ENCODE measurements around the gene IGF2BP1.

IGF2BP1 gene

GRCh38 chr17:48997103-48997826 is at the start of gene IGF2BP1:
Gene IGF2BP1, plus strand, starts transcription at chr17:48997385. Its CDS starts 361 bp downstream, at chr17:48997746.
- peak within 1 kb of the TSS; percentile 86 for H3K4me3 ChIP-seq (ENCODE audit: low read depth, low read length)
- TF ChIP-seq, protein P1, sequence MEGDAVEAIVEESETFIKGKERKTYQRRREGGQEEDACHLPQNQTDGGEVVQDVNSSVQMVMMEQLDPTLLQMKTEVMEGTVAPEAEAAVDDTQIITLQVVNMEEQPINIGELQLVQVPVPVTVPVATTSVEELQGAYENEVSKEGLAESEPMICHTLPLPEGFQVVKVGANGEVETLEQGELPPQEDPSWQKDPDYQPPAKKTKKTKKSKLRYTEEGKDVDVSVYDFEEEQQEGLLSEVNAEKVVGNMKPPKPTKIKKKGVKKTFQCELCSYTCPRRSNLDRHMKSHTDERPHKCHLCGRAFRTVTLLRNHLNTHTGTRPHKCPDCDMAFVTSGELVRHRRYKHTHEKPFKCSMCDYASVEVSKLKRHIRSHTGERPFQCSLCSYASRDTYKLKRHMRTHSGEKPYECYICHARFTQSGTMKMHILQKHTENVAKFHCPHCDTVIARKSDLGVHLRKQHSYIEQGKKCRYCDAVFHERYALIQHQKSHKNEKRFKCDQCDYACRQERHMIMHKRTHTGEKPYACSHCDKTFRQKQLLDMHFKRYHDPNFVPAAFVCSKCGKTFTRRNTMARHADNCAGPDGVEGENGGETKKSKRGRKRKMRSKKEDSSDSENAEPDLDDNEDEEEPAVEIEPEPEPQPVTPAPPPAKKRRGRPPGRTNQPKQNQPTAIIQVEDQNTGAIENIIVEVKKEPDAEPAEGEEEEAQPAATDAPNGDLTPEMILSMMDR (IDR thresholded peaks at IDR 0.05; ENCODE audit: low read depth, low read length) = no peak

GRCh38 chr17:48951572-48951971 is 45.6 kb upstream of the IGF2BP1 start:
- TF ChIP-seq, protein P1 (IDR thresholded peaks at IDR 0.05; ENCODE audit: low read depth, low read length) = no peak

DNA sequence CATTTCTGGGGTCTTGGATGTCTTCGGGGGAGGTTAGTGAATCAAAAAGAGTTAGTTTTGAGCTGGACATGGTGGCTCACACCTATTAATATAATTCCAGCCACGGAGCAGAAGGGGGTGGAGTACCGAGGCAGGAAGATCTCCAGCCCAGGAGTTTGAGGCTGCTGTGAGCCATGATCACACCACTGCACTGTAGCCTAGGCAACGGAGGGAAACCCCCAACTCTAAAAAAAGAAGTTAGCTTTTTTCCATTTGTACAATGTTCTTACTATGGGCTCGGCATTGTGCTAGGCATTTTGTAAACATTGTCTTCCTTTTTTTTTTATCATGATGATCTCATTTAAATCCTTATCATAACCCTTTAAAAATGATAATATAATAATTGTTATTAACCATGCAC is 44.3 kb upstream of the IGF2BP1 start:
- TF ChIP-seq, protein P1 (IDR thresholded peaks at IDR 0.05; ENCODE audit: low read depth, low read length) = no peak

More at GRCh38 chr17:48951572-48951971, 45.6 kb upstream of the IGF2BP1 start:
- H3K4me3 ChIP-seq (ENCODE audit: low read depth, low read length) = no peak overlapping the region

DNA sequence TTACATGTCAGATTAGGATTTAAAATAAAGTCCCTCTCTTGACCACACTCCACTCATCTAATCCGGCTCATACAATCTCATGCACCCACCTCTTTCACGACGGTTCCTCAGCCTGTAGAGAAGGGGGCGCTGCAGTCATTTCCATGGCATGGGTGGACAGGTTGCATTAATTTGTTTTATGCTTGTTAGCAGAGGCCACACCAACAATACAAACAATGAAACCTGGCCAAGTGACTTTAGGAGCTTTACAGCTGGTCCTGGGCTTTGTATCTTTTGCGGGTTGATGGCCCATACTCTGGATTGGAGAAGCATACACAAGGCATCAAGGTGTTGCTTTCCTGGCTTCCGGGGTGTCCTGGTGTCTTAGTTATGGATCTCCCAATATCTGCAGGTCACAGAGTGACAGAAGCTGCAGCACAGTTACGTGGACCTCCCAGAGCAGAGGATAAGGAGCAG is 42.9 kb upstream of the IGF2BP1 start:
- TF ChIP-seq, protein P1 (IDR thresholded peaks at IDR 0.05; ENCODE audit: low read depth, low read length) = peak; percentile 66
- H3K4me3 ChIP-seq (ENCODE audit: low read depth, low read length) = no peak overlapping the region

More for the DNA sequence above, 44.3 kb upstream of the IGF2BP1 start:
- H3K4me3 ChIP-seq (ENCODE audit: low read depth, low read length) = no peak overlapping the region

DNA sequence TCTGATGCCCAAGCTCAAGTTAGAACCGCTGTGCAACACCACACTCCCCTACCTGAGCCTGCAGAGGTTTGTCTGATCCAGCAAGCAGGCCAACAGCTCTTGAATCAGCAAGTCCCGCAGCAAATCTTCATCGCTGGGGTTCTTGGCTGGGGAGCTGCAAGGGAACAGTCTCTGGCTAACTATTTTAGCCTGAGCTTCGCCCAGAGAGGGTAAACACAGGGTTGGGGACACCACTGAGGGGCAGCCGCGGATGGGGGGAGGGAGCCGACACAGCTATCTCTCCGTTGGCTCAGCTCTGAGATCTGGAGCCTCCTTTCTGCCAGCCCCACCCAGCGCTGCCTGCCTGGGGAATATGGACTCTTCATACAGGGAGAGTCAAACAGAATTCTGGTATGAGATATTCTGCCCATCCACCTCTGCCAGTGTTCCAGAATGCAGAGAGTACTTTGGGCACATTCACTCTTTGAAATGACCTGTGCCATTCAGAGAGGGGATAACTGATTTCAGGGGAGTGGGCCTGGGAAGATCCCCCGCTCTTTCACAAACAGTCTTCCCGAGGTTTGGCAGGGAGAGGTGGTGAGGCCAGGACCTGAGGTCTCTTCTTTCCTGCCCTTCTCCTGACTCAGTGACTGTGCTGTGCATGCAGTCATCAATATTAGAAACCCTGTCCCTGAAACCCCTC is 36.2 kb upstream of the IGF2BP1 start:
- H3K4me3 ChIP-seq (ENCODE audit: low read depth, low read length) = no peak overlapping the region
- TF ChIP-seq, protein P1 (IDR thresholded peaks at IDR 0.05; ENCODE audit: low read depth, low read length) = no peak

- TF ChIP-seq, protein P1 (IDR thresholded peaks at IDR 0.05; ENCODE audit: low read depth, low read length) = no peak
These were observed 35.5 kb upstream of the IGF2BP1 start for GRCh38 chr17:48961516-48962233.

More at GRCh38 chr17:48961516-48962233, 35.5 kb upstream of the IGF2BP1 start:
- H3K4me3 ChIP-seq (ENCODE audit: low read depth, low read length) = no peak overlapping the region
